IMR-90 (cell line): ENCODE measurements around the gene TMEM223. TPM values are rescaled to one million over a fixed set of nuclear protein-coding genes. Genes with fewer than 3 reads are reported as not detected.
A peak's percentile ranks its signal among the peaks of the same experiment; 100 is the strongest.

Source experiments
- ATAC-seq: fragments of 200-7000 bp; cut with Tn5 transposase; 2 replicates; pipeline ENCODE4 v1.9.1; 2020; ENCODE audit warnings: low read depth, mild to moderate bottlenecking, moderate library complexity
- BruUV-seq: library from RNA; stranded (reverse); fragments of 400-500 nt; replicated peaks from 2 replicates; lab custom pipeline; 2021; lab: Mats Ljungman, UMichigan
- CTCF ChIA-PET: fragments of 300-600 bp; formaldehyde crosslinking; extraction: SDS; loops from one replicate; lab custom pipeline; 2021; ENCODE audit warnings: antibody characterized with exemption; lab: Yijun Ruan, JAX
- POLR2A ChIA-PET: fragments of 300-600 bp; sonication (Branson Sonifier 250); formaldehyde crosslinking; loops from one replicate; lab custom pipeline; 2022; ENCODE audit warnings: antibody characterized with exemption; ENCODE audit not compliant: unreplicated experiment; lab: Charles Lee
- DNase-seq: peaks from one replicate; pipeline ENCODE4 v3.0.0; 2013
- H2AFZ ChIP-seq: replicated peaks from 2 replicates; pipeline ENCODE3; 2013; ENCODE audit warnings: low read length, mild to moderate bottlenecking; ENCODE audit not compliant: poor library complexity
- H2AK5ac ChIP-seq: 2 replicates; pipeline ENCODE4 v1.6.1; 2013; ENCODE audit warnings: low read depth, low read length, inconsistent platforms
- H2AK9ac ChIP-seq: replicated peaks from 2 replicates; pipeline ENCODE3; 2013; ENCODE audit warnings: mild to moderate bottlenecking, low read depth, low read length, moderate library complexity; ENCODE audit not compliant: poor library complexity
- H2BK120ac ChIP-seq: 2 replicates; pipeline ENCODE4 v1.6.1; 2013; ENCODE audit warnings: low read depth, low read length, inconsistent platforms
- H2BK15ac ChIP-seq: 3 replicates; pipeline ENCODE4 v1.6.1; 2013; ENCODE audit warnings: low read depth, low read length, inconsistent platforms
- H2BK20ac ChIP-seq: 2 replicates; pipeline ENCODE4 v1.6.1; 2013; ENCODE audit warnings: low read depth, mild to moderate bottlenecking, inconsistent platforms, low read length, moderate library complexity
- H2BK5ac ChIP-seq: 2 replicates; pipeline ENCODE4 v1.6.1; 2013; ENCODE audit warnings: mild to moderate bottlenecking, low read depth, low read length, inconsistent platforms; ENCODE audit not compliant: poor library complexity, severe bottlenecking
- H3K14ac ChIP-seq: replicated peaks from 2 replicates; pipeline ENCODE4 v1.6.1; 2013; ENCODE audit warnings: low read depth, low read length, inconsistent platforms
- H3K18ac ChIP-seq: 2 replicates; pipeline ENCODE4 v1.6.1; 2013; ENCODE audit warnings: low read depth, low read length, control low read depth
- H3K23ac ChIP-seq: 2 replicates; pipeline ENCODE4 v1.6.1; 2013; ENCODE audit warnings: low read depth, low read length, inconsistent platforms
- H3K27ac ChIP-seq: 2 replicates; pipeline ENCODE4 v1.5.1; 2013; ENCODE audit warnings: mild to moderate bottlenecking, control low read depth, low read length; ENCODE audit not compliant: insufficient read depth
- H3K27me3 ChIP-seq: 2 replicates; pipeline ENCODE4 v1.6.1; 2013; ENCODE audit warnings: low read length; ENCODE audit not compliant: control insufficient read depth, insufficient read depth
- H3K36me3 ChIP-seq: 2 replicates; pipeline ENCODE4 v1.6.1; 2013; ENCODE audit warnings: low read length, mixed read lengths; ENCODE audit not compliant: control insufficient read depth, insufficient read depth
- H3K4ac ChIP-seq: 2 replicates; pipeline ENCODE4 v1.6.1; 2013; ENCODE audit warnings: low read depth, low read length, inconsistent platforms
- H3K4me1 ChIP-seq: 2 replicates; pipeline ENCODE4 v1.6.1; 2013; ENCODE audit warnings: low read length, mixed read lengths; ENCODE audit not compliant: control insufficient read depth, insufficient read depth
- H3K4me2 ChIP-seq: 2 replicates; pipeline ENCODE4 v1.6.1; 2013; ENCODE audit warnings: low read depth, mild to moderate bottlenecking, control low read depth, low read length, moderate library complexity
- H3K4me3 ChIP-seq: 2 replicates; pipeline ENCODE4 v1.5.1; 2013; ENCODE audit warnings: low read depth, mild to moderate bottlenecking, control low read depth, low read length, moderate library complexity; ENCODE audit not compliant: insufficient read depth
- H3K56ac ChIP-seq: 2 replicates; pipeline ENCODE4 v1.6.1; 2013; ENCODE audit warnings: low read length, inconsistent platforms; ENCODE audit not compliant: insufficient read depth; ENCODE audit errors: extremely low read depth
- H3K79me1 ChIP-seq, 2 experiments: 2 replicates each; pipeline ENCODE4 v1.6.1; 2013; ENCODE audit warnings: low read length in 2 of 2, inconsistent platforms in 1 of 2, low read depth in 1 of 2
- H3K9ac ChIP-seq: 2 replicates; pipeline ENCODE4 v1.6.1; 2013; ENCODE audit warnings: low read depth, low read length, control low read depth
- H3K9me1 ChIP-seq: 2 replicates; pipeline ENCODE4 v1.6.1; 2013; ENCODE audit warnings: low read length, inconsistent platforms; ENCODE audit not compliant: insufficient read depth
- H3K9me3 ChIP-seq: 2 replicates; pipeline ENCODE4 v1.6.1; 2013; ENCODE audit warnings: low read length; ENCODE audit not compliant: control insufficient read depth, insufficient read depth
- H4K20me1 ChIP-seq: 2 replicates; pipeline ENCODE4 v1.6.1; 2013; ENCODE audit warnings: low read length, inconsistent platforms; ENCODE audit not compliant: insufficient read depth
- H4K5ac ChIP-seq: 2 replicates; pipeline ENCODE4 v1.6.1; 2013; ENCODE audit warnings: mild to moderate bottlenecking, low read depth, low read length, control low read depth
- H4K8ac ChIP-seq, 2 experiments: 2 replicates each; pipeline ENCODE4 v1.6.1; 2013; ENCODE audit warnings: low read depth in 2 of 2, low read length in 2 of 2, control low read depth in 1 of 2, inconsistent platforms in 1 of 2
- H4K91ac ChIP-seq: 2 replicates; pipeline ENCODE4 v1.6.1; 2013; ENCODE audit warnings: low read depth, low read length, inconsistent platforms; ENCODE audit not compliant: insufficient read depth
- BHLHE40 ChIP-seq: fragments of 150-350 bp; IDR thresholded peaks from 2 replicates; pipeline ENCODE4 v1.6.1; 2016; ENCODE audit warnings: mild to moderate bottlenecking, low read depth, low read length
- CEBPB ChIP-seq: IDR thresholded peaks from 2 replicates; pipeline ENCODE4 v1.6.1; 2012; ENCODE audit warnings: low read depth, low read length, improper control_type of control experiment
- CHD1 ChIP-seq: IDR thresholded peaks from 2 replicates; pipeline ENCODE4 v1.6.1; 2012; ENCODE audit warnings: low read depth, low read length, improper control_type of control experiment
- FOS ChIP-seq: fragments of 150-350 bp; IDR thresholded peaks from 2 replicates; pipeline ENCODE4 v1.6.1; 2016; ENCODE audit warnings: low read depth, low read length
- MAFK ChIP-seq: IDR thresholded peaks from 2 replicates; pipeline ENCODE4 v1.6.1; 2012; ENCODE audit warnings: low read depth, low read length, improper control_type of control experiment
- MAZ ChIP-seq: IDR thresholded peaks from 2 replicates; pipeline ENCODE4 v1.6.1; 2012; ENCODE audit warnings: low read depth, mild to moderate bottlenecking, low read length, improper control_type of control experiment, moderate library complexity, borderline replicate concordance
- MXI1 ChIP-seq: IDR thresholded peaks from 2 replicates; pipeline ENCODE4 v1.6.1; 2012; ENCODE audit warnings: low read depth, mild to moderate bottlenecking, low read length, moderate library complexity, borderline replicate concordance
- POLR2A ChIP-seq: IDR thresholded peaks from 2 replicates; pipeline ENCODE4 v1.6.1; 2012; ENCODE audit warnings: mild to moderate bottlenecking, low read depth, low read length
- RAD21 ChIP-seq: IDR thresholded peaks from 2 replicates; pipeline ENCODE4 v1.6.1; 2012; ENCODE audit warnings: low read length, improper control_type of control experiment
- RCOR1 ChIP-seq: IDR thresholded peaks from 2 replicates; pipeline ENCODE4 v1.6.1; 2012; ENCODE audit warnings: mild to moderate bottlenecking, low read length, improper control_type of control experiment; ENCODE audit not compliant: insufficient replicate concordance
- USF2 ChIP-seq: fragments of 150-350 bp; IDR thresholded peaks from 2 replicates; pipeline ENCODE4 v1.6.1; 2017; ENCODE audit warnings: mild to moderate bottlenecking, antibody characterized with exemption, low read length, low read depth
- WGBS, 2 experiments: methylation state at CpG; one replicate each; pipeline versions ENCODE4 v1.1.5 to v1.1.7; 2013; ENCODE audit warnings: missing lambda C conversion rate in 2 of 2; ENCODE audit not compliant: insufficient read length in 1 of 2; ENCODE audit errors: extremely low coverage in 2 of 2; 5-methylcytosine and 5-hydroxymethylcytosine counted together
- dilution Hi-C: fragments of 300-500 bp; cut with HindIII; formaldehyde crosslinking; loops from one replicate; pipeline ENCODE4 v1.14.3; 2018; ENCODE audit warnings: low sequenced_read_pairs; ENCODE audit not compliant: unreplicated experiment
- in situ Hi-C: fragments of 300-500 bp; cut with MboI; formaldehyde crosslinking; loops from 3 replicates; pipeline ENCODE4 v1.14.3; 2019; ENCODE audit warnings: low sequenced_read_pairs, inconsistent platforms, mixed read lengths
- intact Hi-C: fragments of 100-400 bp; cut with micrococcal nuclease; formaldehyde crosslinking; loops from 2 replicates; pipeline ENCODE4 v1.10.0; 2022
- polyA plus RNA-seq, 3 experiments: library from polyadenylated mRNA; depleted of rRNA; stranded (reverse); fragments of >200 nt; gene quantifications; 2 replicates each; pipeline ENCODE4 v1.2.3, GENCODE V29; 2012; ENCODE audit warnings: low replicate concordance in 1 of 3
- total RNA-seq: library from RNA; depleted of rRNA; stranded (reverse); fragments of >200 nt; gene quantifications from 2 replicates; pipeline ENCODE4 v1.2.3, GENCODE V29; 2012
- TF ChIP-seq, protein P1 (sequence below): fragments of 150-350 bp; IDR thresholded peaks from 2 replicates; pipeline ENCODE4 v1.6.1; 2016; ENCODE audit warnings: low read depth, mild to moderate bottlenecking, low read length, moderate library complexity, borderline replicate concordance
- TF ChIP-seq, protein P2 (sequence below): conservative IDR thresholded peaks from 2 replicates; pipeline ENCODE4 v1.5.1; 2012; ENCODE audit warnings: mild to moderate bottlenecking, low read depth, low read length, improper control_type of control experiment

Gene TMEM223
- total and polyA plus RNA-seq, 2 of the 4 experiments (the other 2 are of a cell fraction) = 9.7 to 15.7 TPM

DNA sequence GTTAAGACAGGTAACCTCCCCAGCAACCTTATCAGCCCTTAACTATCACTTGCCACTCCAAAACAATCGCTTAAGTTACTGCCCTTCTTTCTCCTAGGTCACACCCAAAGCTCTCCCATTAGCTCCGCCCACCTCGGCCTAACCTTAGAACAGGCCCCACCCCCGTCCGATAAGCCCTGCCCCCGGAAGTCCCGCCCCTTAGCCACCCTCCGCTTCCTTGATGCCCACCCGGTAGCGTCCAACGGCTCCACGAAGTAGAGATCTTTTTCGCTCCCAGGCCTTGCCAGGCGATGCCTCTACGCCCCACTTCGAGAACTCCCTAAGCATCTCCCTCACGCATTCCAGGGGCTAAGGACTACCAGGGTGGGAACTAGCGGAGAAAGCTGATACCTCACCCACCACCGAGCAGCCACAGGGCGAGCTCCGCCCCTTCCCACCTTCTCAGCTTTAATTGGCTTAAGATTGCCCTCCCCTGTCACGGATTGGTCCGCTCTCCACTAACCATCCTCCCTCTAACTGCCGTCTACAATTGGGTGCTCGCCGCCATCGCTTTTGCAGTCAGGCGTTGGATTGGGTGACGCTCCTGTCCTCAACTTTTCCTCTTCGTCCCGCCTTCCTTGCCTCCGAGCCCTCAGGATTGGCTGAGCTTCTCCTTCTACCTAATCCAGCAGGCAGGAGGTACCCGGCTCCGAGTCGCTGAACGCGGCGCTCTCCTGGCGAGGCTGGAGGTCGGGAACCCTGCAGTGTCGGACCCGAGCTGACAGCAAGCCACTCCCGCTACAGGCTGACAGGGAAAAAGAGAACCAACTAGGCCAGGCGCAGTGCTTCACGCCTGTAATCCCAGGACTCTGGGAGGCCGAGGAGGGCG lies 37.8 kb downstream of the TMEM223 start, which contains the start of gene ZBTB3:
Gene ZBTB3, minus strand, starts transcription at position 425 of the 868 bp plus-strand sequence. CDS start 496 bp downstream, outside the sequence.
- 0% methylated on average over 26 of the region's 47 CpGs; no CpG with 5 or more reads in 1 of the 2 experiments for WGBS, 2 experiments
- Histone ChIP-seq H2AK9ac (peak within 1 kb of the TSS; percentile 95), H3K27me3 (no peaks in the 10 kb centered on the region), H3K56ac (peak within 1 kb of the TSS; percentile 99), H2AK5ac (peak within 1 kb of the TSS; percentile 68), H2BK120ac (peak within 1 kb of the TSS; percentile 98), H4K20me1 (no peaks in the 10 kb centered on the region), H3K14ac (peak within 1 kb of the TSS; percentile 100), H3K27ac (peak within 1 kb of the TSS; percentile 89), H3K4ac (peak within 1 kb of the TSS; percentile 100), H3K18ac (peak within 1 kb of the TSS; percentile 89), H3K9ac (peak within 1 kb of the TSS; percentile 88), H2BK5ac (peak within 1 kb of the TSS; percentile 95), H3K23ac (peak within 1 kb of the TSS; percentile 100), H3K36me3 (peaks cover 12% of the 10 kb centered on the region), H3K9me1 (peaks cover 3% of the 10 kb centered on the region; the same call in 1 of the 2 replicates), H3K9me3 (no peaks in the 10 kb centered on the region), H4K5ac (peak within 1 kb of the TSS; percentile 92), H3K79me1 (peaks cover 16 to 38% of the 10 kb centered on the region in 2 experiments), H3K4me3 (peak within 1 kb of the TSS; percentile 53), H4K8ac (peak within 1 kb of the TSS; percentile 72 to 100), H3K4me2 (peak within 1 kb of the TSS; percentile 58), H3K4me1 (no peaks in the 10 kb centered on the region), H4K91ac (peak within 1 kb of the TSS; percentile 100), H2BK20ac (peak within 1 kb of the TSS; percentile 78; the same call in 1 of the 2 replicates), H2BK15ac (peak within 1 kb of the TSS; percentile 85; the same call in 2 of the 3 replicates), H2AFZ (peak within 1 kb of the TSS; percentile 100)
- DNase-seq (peak; percentile 99), ATAC-seq (peak; percentile 98)
- BruUV-seq = no TSS peak
- ChIA-PET CTCF (interaction anchor here (0.5 to 1.5 kb wide), 3 partner anchors 13 to 337 kb away, joined by 3 to 4 read pairs (median 4); partner anchors contain the start of gene TMEM179B), POLR2A (interaction anchor here (0.6 to 1.5 kb wide), 9 partner anchors 8 to 101 kb away, joined by 3 to 8 read pairs (median 5); partner anchors contain the start of genes HNRNPUL2 and TAF6L)
- in situ Hi-C loops (no loop called here), intact Hi-C loops (no loop called here), dilution Hi-C loops (no loop called here)
- no peak for TF ChIP-seq RAD21
- TF ChIP-seq, protein P1, sequence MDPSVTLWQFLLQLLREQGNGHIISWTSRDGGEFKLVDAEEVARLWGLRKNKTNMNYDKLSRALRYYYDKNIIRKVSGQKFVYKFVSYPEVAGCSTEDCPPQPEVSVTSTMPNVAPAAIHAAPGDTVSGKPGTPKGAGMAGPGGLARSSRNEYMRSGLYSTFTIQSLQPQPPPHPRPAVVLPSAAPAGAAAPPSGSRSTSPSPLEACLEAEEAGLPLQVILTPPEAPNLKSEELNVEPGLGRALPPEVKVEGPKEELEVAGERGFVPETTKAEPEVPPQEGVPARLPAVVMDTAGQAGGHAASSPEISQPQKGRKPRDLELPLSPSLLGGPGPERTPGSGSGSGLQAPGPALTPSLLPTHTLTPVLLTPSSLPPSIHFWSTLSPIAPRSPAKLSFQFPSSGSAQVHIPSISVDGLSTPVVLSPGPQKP = no peak
- no peak for TF ChIP-seq BHLHE40
- peak; percentile 79; the same call in 1 of the 2 replicates for TF ChIP-seq POLR2A
- TF ChIP-seq, protein P2, sequence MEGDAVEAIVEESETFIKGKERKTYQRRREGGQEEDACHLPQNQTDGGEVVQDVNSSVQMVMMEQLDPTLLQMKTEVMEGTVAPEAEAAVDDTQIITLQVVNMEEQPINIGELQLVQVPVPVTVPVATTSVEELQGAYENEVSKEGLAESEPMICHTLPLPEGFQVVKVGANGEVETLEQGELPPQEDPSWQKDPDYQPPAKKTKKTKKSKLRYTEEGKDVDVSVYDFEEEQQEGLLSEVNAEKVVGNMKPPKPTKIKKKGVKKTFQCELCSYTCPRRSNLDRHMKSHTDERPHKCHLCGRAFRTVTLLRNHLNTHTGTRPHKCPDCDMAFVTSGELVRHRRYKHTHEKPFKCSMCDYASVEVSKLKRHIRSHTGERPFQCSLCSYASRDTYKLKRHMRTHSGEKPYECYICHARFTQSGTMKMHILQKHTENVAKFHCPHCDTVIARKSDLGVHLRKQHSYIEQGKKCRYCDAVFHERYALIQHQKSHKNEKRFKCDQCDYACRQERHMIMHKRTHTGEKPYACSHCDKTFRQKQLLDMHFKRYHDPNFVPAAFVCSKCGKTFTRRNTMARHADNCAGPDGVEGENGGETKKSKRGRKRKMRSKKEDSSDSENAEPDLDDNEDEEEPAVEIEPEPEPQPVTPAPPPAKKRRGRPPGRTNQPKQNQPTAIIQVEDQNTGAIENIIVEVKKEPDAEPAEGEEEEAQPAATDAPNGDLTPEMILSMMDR = no peak
- peak; percentile 57; the same call in 1 of the 2 replicates for TF ChIP-seq MAZ
- no peak for TF ChIP-seq CEBPB
- peak; percentile 72; the same call in 1 of the 2 replicates for TF ChIP-seq FOS
- no peak for TF ChIP-seq MXI1
- no peak for TF ChIP-seq CHD1
- TF ChIP-seq MAFK = no peak
- peak; percentile 21; the same call in 1 of the 2 replicates for TF ChIP-seq USF2
- TF ChIP-seq RCOR1 = no peak
